PC-9 (cell line): Measurements from ENCODE around the gene GGNBP2.

Source experiments
- EZH2 ChIP-seq: fragments of 200-600 bp; sonication (generic); IDR thresholded peaks from 2 replicates; pipeline ENCODE4 v1.8.0; 2017; ENCODE audit warnings: antibody characterized with exemption, low read depth
- TF ChIP-seq, protein P1 (sequence below): fragments of 200-600 bp; sonication (generic); conservative IDR thresholded peaks from 2 replicates; pipeline ENCODE4 v1.6.1; 2017; ENCODE audit warnings: mixed run types, antibody characterized with exemption, mild to moderate bottlenecking, moderate library complexity

DNA sequence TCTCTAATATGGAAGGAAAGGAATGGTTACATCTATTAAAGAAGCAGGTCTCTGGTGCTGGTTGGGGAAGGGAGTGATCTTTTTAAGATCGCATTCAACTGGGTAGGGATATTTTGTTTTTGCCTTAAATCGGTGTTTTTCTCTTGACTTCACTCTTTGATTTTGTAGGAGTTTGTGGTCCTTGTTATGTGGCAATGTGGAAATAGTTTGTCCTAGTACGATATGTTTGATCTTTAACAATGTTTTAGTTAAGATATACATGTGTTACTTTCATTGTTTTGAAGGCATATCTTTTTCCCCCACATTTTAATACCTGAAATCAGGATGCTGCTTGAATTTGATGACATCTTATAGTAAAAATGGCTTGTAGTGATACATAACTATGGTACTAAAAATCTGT is 8.7 kb downstream of the GGNBP2 start:
- TF ChIP-seq, protein P1, sequence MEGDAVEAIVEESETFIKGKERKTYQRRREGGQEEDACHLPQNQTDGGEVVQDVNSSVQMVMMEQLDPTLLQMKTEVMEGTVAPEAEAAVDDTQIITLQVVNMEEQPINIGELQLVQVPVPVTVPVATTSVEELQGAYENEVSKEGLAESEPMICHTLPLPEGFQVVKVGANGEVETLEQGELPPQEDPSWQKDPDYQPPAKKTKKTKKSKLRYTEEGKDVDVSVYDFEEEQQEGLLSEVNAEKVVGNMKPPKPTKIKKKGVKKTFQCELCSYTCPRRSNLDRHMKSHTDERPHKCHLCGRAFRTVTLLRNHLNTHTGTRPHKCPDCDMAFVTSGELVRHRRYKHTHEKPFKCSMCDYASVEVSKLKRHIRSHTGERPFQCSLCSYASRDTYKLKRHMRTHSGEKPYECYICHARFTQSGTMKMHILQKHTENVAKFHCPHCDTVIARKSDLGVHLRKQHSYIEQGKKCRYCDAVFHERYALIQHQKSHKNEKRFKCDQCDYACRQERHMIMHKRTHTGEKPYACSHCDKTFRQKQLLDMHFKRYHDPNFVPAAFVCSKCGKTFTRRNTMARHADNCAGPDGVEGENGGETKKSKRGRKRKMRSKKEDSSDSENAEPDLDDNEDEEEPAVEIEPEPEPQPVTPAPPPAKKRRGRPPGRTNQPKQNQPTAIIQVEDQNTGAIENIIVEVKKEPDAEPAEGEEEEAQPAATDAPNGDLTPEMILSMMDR = no peak
- TF ChIP-seq EZH2 = no peak
